ENCODE data around the gene RERE. TPM values are rescaled to one million over a fixed set of nuclear protein-coding genes. Genes with fewer than 3 reads are reported as not detected.

The RERE gene
- polyA plus RNA-seq, 1 of the 3 experiments (the other 2 are of a cell fraction), result 8.1 TPM

- H3K9me2 ChIP-seq, result no peaks in the 10 kb centered on the region
- no peaks in the 10 kb centered on the region for H3K9me3 ChIP-seq
- H3K9ac ChIP-seq, result no peak overlapping the region
- ChIA-PET CTCF (interaction anchor here (1.3 kb wide), 1 partner anchor 9 kb away, joined by 3 read pairs; no protein-coding TSS in a partner anchor), POLR2A (no interaction called here)
- peaks cover 19% of the 10 kb centered on the region for H3F3A ChIP-seq (replicated peaks; ENCODE audit: insufficient read depth)
- peaks cover 29 to 39% of the 10 kb centered on the region in 2 experiments for H3K4me1 ChIP-seq (ENCODE audit: control insufficient read depth in 1 of 2, insufficient read depth in 2 of 2, low read depth in 1 of 2, low read length in 1 of 2)
- no peaks in the 10 kb centered on the region for H3K27me3 ChIP-seq (ENCODE audit: insufficient read depth)
- H2AFZ ChIP-seq (ENCODE audit: low read depth), result no peak overlapping the region
- no peaks in the 10 kb centered on the region for H3K36me3 ChIP-seq (replicated peaks in 1 of 2; ENCODE audit: control insufficient read depth in 1 of 2, insufficient read depth in 2 of 2, low read length in 1 of 2)
- H3K4me3 ChIP-seq (ENCODE audit: low read depth in 2 of 2, low read length in 1 of 2), result no peak overlapping the region
- peaks cover 17% of the 10 kb centered on the region; the same call in 1 of the 2 replicates for H3K79me2 ChIP-seq (ENCODE audit: insufficient read depth)
- no peak for DNase-seq
- peak overlapping the region in 1 of 2 experiments; percentile 43; a peak in 2 of 4 replicates for H3K27ac ChIP-seq (ENCODE audit: low read depth in 2 of 2, low read length in 1 of 2)
- TF ChIP-seq GABPA (IDR thresholded peaks at IDR 0.05; ENCODE audit: low read depth), result no peak
- no peak for TF ChIP-seq RCOR1 (IDR thresholded peaks at IDR 0.05; ENCODE audit: low read length)
- TF ChIP-seq FOXJ3 (CRISPR knock-in tag; IDR thresholded peaks at IDR 0.05), result no peak
- no peak for TF ChIP-seq NRF1 (IDR thresholded peaks at IDR 0.05; ENCODE audit: low read depth, low read length)
- TF ChIP-seq EP300 (IDR thresholded peaks at IDR 0.05; ENCODE audit: borderline replicate concordance in 1 of 2, low read depth in 1 of 2, low read length in 1 of 2), result peak in 1 of 2 experiments; percentile 39; a peak in 1 of 4 replicates
- H3K4me2 ChIP-seq, result no peak overlapping the region
- WGBS (ENCODE audit: low lambda C conversion rate), result 78% methylated on average over 2 of the region's 2 CpGs
- no peaks in the 10 kb centered on the region for H4K20me1 ChIP-seq (ENCODE audit: insufficient read depth)
These were observed 343.5 kb downstream of the RERE start for GRCh38 chr1:8473891-8474300.

GRCh38 chr1:8473121-8473875 is 344.1 kb downstream of the RERE start:
- Histone ChIP-seq H3K4me3 (ENCODE audit: low read depth in 2 of 2, low read length in 1 of 2) (no peak overlapping the region), H3K27me3 (ENCODE audit: insufficient read depth) (no peaks in the 10 kb centered on the region), H3K9me2 (no peaks in the 10 kb centered on the region), H4K20me1 (ENCODE audit: insufficient read depth) (no peaks in the 10 kb centered on the region), H3K9ac (no peak overlapping the region), H3K27ac (ENCODE audit: low read depth in 2 of 2, low read length in 1 of 2) (no peak overlapping the region), H3K4me2 (no peak overlapping the region), H3K4me1 (ENCODE audit: control insufficient read depth in 1 of 2, insufficient read depth in 2 of 2, low read depth in 1 of 2, low read length in 1 of 2) (peaks cover 27 to 35% of the 10 kb centered on the region in 2 experiments), H3K79me2 (ENCODE audit: insufficient read depth) (peaks cover 13% of the 10 kb centered on the region; the same call in 1 of the 2 replicates), H3K9me3 (no peaks in the 10 kb centered on the region), H3K36me3 (replicated peaks in 1 of 2; ENCODE audit: control insufficient read depth in 1 of 2, insufficient read depth in 2 of 2, low read length in 1 of 2) (no peaks in the 10 kb centered on the region), H3F3A (replicated peaks; ENCODE audit: insufficient read depth) (peaks cover 19% of the 10 kb centered on the region), H2AFZ (ENCODE audit: low read depth) (no peak overlapping the region)
- POLR2A ChIA-PET, result no interaction called here
- CTCF ChIA-PET, result interaction anchor here (1.3 kb wide), 1 partner anchor 8 kb away, joined by 3 read pairs; no protein-coding TSS in a partner anchor
- no peak for TF ChIP-seq SMC3 (IDR thresholded peaks at IDR 0.05; ENCODE audit: low read depth, low read length)
- no peak for TF ChIP-seq FOSL2 (IDR thresholded peaks at IDR 0.05; ENCODE audit: borderline replicate concordance, low read depth)
- TF ChIP-seq EZH2phosphoT487 (IDR thresholded peaks at IDR 0.05; ENCODE audit: borderline replicate concordance, low read depth), result no peak
- no peak for TF ChIP-seq RFX5 (IDR thresholded peaks at IDR 0.05; ENCODE audit: low read length)
- TF ChIP-seq CHD2 (IDR thresholded peaks at IDR 0.05; ENCODE audit: low read length, partially characterized antibody), result no peak
- TF ChIP-seq GATA2 (CRISPR knock-in tag; IDR thresholded peaks at IDR 0.05), result no peak
- no peak for TF ChIP-seq REST (IDR thresholded peaks at IDR 0.05; ENCODE audit: low read depth, low read length)
- no peak for TF ChIP-seq TEAD4 (IDR thresholded peaks at IDR 0.05; ENCODE audit: borderline replicate concordance, insufficient read depth)
- TF ChIP-seq ELF1 (IDR thresholded peaks at IDR 0.05), result no peak
- TF ChIP-seq EP300 (IDR thresholded peaks at IDR 0.05; ENCODE audit: borderline replicate concordance in 1 of 2, low read depth in 1 of 2, low read length in 1 of 2), result no peak
- no peak for TF ChIP-seq RXRA (IDR thresholded peaks at IDR 0.05; ENCODE audit: borderline replicate concordance, low read depth)
- TF ChIP-seq GABPA (IDR thresholded peaks at IDR 0.05; ENCODE audit: low read depth), result no peak
- DNase-seq, result no peak
- WGBS (ENCODE audit: low lambda C conversion rate), result 84% methylated on average over 4 of the region's 4 CpGs

Data from SK-N-SH (cell line).